Stimulated activated CD8-positive, alpha-beta memory T cell treated with anti-CD3 and anti-CD28 coated beads, Interleukin-15, amount 100 ng/mL, for 48 hours (primary cell): ENCODE results near the gene TUBB2B.

ENCODE experiments used
- DNase-seq, 2 donors: peaks; one replicate each; pipeline ENCODE4 v3.0.0-alpha.2; 2020; ENCODE audit warnings: low read depth in 2 of 2

TUBB2B gene

DNA sequence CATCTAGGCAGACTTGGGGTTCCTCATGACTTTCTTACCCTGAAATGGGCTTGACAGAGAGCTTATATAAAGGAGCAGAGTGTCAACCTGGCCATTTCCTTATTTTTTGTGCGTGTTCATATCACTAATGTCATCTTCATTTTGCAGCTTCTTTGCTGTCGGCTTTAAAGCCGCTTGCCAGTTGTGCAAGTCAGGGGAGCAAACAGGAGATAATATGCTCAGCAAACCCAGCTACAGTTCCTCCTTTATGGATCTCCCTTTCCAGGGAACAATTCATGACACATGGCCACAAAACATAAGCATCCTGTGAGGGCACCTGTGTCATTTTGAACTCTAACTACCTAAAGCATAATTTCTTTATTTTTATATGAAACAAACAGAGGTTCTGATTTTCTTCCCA, 6.5 kb upstream of the TUBB2B start:
- no peak for DNase-seq

- DNase-seq, result no peak
Measured at GRCh38 chr6:3233321-3233720, 5.9 kb upstream of the TUBB2B start.

GRCh38 chr6:3232017-3232945, 4.8 kb upstream of the TUBB2B start:
- no peak for DNase-seq

DNA sequence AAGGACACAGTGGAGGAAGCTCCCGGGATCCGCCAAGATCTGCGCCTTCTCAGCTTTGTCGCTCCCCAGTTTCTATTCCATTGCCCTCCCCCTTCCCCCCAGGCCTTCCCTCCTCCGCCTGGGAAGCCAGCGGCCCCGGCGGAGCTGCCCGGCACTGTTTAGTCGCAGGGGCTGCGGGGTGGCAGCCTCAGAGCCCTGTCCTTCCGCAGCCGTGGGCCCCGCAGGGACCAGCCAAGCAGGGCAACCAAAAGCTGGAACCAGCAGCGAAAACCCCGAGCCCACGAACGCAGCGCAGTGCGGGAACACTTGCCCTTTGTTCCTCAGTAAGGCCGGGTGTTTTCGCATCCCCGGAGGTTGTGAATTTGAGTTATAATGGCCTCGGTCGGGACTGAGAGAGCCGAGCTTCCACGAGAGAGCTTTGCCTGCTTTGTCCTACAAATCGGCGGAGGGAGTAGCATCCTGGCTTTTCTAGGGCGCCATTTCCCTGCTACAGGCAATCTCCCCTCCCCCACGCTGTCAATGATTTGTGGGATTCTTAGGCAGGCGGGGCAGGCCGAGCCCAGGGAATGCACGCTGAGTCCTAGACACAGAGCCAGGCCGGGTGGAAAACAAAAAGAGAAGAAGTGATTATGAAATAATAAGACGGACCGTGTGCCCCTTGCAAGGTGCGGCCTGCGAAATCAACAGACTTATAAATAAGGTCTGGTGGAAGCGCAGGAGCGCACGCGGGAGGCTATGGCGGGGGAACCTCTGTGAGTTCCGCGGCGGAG, 4.0 kb upstream of the TUBB2B start:
- DNase-seq, result no peak

DNA sequence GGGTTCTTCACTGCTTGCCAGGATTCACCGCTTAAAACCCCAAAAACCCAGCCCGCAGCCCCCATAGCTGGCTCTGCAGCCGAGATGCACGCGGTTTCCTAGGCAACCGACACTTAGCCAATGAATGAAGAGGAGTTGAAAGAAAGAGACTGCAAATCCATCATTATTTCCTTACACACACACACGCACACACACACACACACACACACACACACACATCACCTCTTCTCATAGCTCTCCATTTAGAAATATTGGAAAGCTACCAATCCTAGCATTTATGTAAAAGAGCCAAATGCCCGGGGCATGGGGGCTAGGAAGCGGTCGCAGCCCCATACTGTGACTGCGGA, 3.4 kb upstream of the TUBB2B start:
- DNase-seq, result no peak

DNA sequence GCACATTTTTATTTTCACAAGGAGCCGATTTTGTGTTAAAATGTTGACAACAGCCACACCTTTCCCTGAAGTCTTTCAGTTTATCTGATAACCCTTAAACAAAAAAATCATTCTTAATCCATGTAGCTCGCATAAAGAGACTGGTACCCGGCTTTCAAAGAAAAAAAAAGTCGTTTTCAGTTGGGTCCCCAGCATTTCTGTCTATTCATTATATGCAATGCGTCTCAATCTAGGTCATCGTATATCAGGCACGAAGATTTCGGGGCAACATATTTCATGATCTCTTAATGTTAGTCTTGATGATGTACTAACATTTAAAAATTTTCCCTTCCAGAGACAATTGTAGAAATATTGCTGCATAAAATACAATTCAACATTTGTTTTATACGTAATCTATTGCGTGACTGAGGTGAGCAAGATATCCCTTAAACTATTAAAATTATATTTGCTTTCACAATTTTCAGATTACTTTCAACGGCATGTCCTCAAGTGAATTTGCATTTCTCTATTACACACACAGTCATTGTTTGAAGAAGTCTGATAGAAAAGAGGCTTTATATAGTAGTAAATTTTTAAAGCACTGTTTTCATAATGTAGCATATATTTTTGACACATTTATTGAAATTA, 2.9 kb upstream of the TUBB2B start:
- no peak for DNase-seq

DNA sequence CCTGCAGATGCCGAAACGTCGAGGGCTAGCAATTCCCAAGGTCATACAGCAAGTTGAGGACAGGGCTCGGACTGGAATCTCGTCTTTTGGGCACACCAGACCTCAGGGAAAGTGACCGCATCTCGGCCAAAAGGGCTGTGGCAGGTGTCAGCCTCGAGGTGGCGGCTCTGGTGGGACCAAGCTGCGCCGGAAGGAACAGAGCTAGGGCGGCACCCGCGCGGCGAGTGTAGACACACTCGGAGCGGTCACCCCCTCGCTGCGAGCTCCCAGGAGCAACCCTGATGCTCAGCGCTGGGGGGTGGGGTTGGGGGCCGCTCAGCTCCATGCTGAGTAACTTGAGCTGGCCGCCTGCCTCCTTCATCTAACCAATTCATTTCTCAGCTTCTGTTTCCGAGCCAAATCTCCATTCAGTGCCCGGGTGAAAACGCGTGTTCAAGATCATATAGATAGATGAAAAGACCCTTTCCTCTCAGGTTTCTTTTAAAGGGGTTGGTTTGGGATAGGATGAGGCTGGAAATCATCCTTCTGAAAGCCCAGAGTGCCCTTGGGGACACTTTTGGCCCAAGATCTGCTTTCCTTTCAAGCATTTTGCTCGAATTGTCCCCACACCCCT, 2.2 kb upstream of the TUBB2B start:
- no peak for DNase-seq

DNA sequence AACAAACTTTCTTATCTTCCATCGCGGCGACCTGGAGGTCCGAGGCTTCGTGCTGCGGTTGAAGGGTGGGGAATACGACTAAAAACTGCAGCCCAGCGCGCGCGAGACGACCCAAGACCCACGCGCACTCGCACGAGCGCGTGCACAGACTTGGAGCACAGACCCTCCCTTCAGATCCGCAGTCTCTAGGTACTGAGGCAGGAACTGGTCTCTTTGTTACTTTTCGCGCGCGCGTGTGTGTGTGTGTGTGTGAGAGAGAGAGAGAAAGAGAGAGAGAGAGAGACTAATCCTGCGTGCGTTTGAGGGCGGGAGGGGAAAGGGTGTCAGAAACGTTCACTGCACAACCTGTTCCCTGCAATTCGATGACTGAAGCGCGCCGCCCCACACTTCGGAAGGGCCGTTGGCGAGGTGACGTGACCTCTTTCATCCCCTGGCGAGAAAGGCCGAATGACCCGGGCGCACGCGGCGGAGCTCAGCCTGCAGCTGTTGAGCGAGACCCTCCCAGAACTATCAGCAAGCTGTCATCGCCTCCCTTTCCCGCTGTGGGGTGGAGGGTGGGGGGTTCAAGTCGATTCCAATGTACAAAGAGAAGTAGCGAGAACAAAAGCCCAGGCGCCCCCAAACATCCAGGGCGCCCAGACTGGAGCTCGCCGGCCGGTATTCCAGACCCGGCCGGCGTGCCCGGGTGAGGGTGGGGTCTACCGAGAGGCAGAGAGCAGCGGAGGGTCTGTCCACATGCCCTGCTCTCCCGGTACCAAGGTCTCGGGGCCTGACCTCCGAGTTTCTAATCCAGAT, 1.5 kb upstream of the TUBB2B start:
- no peak for DNase-seq

GRCh38 chr6:3228046-3228671, 706 bp upstream of the TUBB2B start:
- no peak for DNase-seq

DNA sequence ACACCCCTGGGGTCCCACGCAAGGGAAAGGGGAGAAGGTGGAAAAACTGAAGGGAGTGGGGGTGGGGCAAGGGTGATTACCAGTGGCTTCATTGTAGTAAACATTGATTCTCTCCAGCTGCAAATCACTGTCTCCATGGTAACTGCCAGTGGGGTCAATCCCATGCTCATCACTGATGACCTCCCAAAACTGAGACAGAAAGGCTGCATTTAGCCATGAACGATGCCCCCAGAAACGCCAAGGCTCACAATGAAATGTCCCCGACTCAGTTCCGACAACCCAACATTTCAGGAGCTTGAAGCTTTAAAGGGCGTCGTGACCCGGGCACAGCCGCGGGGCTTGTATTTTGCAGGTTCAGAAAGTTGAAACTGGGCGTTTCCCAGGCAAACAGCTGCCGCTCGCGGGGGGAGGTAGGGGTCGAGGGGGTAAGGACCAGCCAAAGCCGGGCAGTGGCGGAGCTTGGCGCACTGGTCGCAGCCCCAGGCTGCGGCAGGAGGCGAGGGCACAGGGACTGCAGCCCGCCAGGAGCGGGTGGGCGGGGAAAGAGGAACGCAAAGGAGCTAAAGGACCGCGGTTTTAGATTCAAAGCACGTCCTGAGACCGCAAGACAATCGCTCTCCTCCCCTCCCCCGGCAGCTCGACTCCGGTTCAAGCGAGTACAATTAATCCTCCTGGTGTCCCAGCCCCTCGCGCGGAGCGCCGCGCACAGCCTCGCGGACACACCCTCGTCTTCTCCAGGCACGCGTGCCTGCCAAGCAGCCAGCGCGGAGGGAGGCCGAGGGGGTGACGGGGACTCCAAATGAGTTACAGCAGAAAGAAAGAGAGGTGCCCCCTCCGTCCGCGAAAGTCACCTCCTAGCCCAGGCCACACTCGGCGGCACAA, 731 bp downstream of the TUBB2B start:
- DNase-seq, result no peak

DNA sequence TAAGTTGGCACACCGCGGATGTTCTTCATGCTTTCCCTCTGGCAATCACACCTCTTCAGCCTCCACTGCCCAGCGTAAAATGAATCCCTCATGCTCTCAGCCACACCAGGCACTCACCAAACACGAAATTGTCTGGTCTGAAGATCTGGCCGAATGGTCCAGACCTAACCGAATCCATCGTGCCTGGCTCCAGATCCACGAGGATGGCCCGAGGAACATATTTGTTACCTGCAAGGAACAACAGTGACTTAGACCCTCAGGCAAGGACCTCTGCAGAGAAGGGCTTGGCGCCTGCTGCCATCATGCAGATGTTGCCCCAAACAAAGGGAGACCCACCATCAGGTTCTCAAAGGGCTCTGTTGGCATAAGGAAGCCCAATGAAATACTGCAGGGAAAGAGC, 1.4 kb downstream of the TUBB2B start:
- no peak for DNase-seq

DNA sequence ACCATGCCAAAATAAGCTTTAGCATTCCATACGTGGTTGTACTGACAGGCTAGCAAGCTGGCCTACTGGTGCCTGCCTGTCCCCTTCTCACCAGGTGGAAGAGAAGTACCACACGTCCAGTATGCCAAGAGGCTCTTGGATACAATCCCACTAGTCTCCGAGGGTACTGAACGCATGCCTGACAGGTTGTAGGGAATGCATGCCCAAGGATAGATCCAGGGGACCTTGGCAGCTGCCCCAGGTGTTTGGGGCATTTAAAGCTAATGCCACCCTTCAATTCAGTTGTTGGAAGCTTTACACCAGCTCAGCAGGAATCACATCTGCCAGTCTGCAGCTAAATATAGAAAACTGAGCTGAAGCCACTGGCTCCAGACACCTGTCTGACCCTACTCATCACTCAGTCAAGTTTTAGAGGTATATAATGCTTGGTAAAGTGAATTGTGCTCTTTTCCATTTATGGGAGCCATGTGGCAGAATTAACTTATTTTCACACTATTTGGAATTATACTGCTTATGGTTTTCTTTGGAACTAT, 4.9 kb downstream of the TUBB2B start:
- DNase-seq, result no peak

GRCh38 chr6:3221578-3221977, 5.9 kb downstream of the TUBB2B start:
- DNase-seq, result no peak

GRCh38 chr6:3220366-3220765, 7.1 kb downstream of the TUBB2B start:
- DNase-seq, result no peak

GRCh38 chr6:3218266-3218665, 9.2 kb downstream of the TUBB2B start:
- no peak for DNase-seq

DNA sequence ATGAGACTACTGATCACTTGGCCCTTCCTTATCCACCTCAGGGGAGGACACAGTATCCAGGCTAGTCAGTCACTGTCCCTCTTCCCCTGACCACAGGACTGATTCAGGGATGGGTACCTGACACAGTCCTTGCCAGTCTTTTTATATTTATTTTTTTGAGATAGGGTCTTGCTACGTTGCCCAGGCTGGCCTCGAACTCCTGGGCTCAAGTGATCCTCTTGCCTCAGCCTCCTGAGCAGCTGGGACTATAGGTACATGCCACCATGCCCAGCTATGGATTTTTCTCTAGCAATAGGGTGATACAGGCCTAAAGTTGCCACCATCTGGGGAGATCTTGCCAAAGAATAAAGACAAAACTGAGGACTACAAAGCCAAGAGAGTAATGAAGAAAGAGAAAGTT, 10.2 kb downstream of the TUBB2B start:
- no peak for DNase-seq

DNA sequence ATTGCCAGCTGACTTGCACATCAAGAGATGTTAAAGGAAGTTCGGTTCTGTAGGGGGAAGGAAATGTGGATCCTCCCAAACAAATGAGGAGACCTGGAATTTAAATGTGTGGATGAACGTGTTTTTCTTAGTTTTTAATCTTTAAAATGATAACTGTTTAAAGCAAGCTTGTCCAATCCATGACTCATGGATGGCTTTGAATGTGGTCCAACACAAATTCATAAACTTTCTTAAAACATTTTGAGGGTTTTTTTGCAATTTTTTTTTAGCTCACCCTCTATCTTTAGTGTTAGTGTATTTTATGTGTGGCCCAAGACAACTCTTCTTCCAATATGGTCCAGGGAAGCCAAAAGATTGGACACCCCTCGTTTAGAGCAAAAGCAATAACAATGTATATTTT, 12.6 kb downstream of the TUBB2B start:
- no peak for DNase-seq

DNA sequence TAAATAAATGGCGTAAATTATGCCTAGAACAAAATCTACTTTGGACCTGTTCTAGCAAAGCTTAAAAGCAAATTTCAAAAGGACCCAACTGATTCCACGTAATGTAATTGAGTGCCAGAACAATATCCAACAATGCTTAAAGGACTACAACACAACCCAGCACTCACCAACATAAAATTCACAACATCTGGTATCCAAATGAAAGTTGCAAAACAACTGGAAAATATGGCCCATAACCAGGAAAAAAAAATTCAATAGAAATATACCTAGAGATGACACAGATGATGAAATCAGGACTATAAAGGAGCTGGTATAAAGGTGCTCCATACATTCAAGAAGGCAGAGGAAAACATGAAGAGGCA, 14.1 kb downstream of the TUBB2B start:
- no peak for DNase-seq

DNA sequence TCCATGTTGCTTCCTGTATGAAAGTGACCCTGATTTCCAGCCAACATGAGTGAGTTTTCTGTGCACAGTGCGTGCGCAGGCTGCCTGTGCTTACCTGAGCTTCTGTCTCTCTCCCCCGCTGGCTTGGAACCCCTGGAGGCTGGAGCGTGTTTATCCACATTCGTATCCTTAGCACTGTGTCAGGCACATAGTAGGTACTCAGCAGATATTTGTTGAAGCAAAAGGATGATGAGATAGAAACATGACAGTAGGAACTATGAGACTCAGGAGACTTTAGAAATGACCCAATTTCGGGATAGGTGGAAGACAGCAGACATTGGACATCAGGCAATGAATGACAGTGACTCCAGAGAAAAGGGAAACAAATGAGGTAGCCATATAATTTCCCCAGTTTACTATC, 15.2 kb downstream of the TUBB2B start:
- no peak for DNase-seq

DNA sequence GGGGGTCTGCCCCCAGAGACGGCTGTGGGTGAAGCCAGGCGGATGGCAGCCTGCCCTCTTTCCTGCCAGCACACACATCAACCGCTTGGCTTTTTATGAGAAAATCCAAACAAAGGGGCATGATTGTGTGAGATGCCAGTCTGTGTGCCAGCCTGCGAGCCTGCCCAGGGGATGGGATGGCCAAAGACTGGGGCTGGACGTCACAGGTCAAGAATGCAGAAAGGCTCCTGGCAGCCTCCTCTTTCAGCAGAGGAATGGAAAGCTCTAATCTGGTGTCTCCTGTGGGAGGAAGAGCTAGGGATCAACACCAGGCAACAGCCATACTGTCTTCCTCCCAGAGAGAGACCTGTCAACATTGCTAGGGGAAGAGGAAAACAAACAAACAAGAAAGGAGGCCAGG, 15.8 kb downstream of the TUBB2B start:
- no peak for DNase-seq
